Natural killer cell treated with Interleukin-12 subunit alpha and Interleukin-12 subunit beta and Interleukin-15 and Interleukin-18, amount 100 ng/mL, for 72 hours (primary cell): ENCODE results near the gene GSTA1. TPM values are rescaled to one million over a fixed set of nuclear protein-coding genes. Genes with fewer than 3 reads are reported as not detected.
"Not testable (repeated sequence)": the region's sequence is repeated elsewhere in the genome, so short reads cannot be mapped to it uniquely, and the experiment has no call there.

ENCODE experiments used
- ATAC-seq, 2 donors: fragments of 150-1000 bp; cut with Tn5 transposase in 1 of 2; sonication (Bioruptor Pico), chemical (Tn5 transposase) in 1 of 2; 2 replicates each; pipeline ENCODE4 v1.10.0; 2021
- DNase-seq: peaks from one replicate; pipeline ENCODE4 v3.0.0; 2022; ENCODE audit warnings: low spot score
- H3K27ac Mint-ChIP-seq, 2 donors: 1 replicate in 1 of 2; 2 replicates in 1 of 2; pipeline ENCODE4 v1.8.0; 2022; ENCODE audit warnings: mixed read lengths in 2 of 2, mild to moderate bottlenecking in 1 of 2, moderate library complexity in 1 of 2
- H3K27me3 Mint-ChIP-seq, 2 donors: 1 replicate in 1 of 2; 2 replicates in 1 of 2; pipeline ENCODE4 v1.8.0; 2022; ENCODE audit warnings: mixed read lengths in 2 of 2
- H3K36me3 Mint-ChIP-seq: one replicate; pipeline ENCODE4 v1.8.0; 2022; ENCODE audit warnings: mixed read lengths
- H3K4me1 Mint-ChIP-seq, 2 donors: 1 replicate in 1 of 2; 2 replicates in 1 of 2; pipeline ENCODE4 v1.8.0; 2022; ENCODE audit warnings: low read depth in 2 of 2, mixed read lengths in 2 of 2, mild to moderate bottlenecking in 1 of 2
- H3K4me3 Mint-ChIP-seq: one replicate; pipeline ENCODE4 v1.8.0; 2022; ENCODE audit warnings: mixed read lengths
- H3K9me3 Mint-ChIP-seq: 2 replicates; pipeline ENCODE4 v1.8.0; 2022; ENCODE audit warnings: mixed read lengths
- total RNA-seq, 2 donors: library from RNA; stranded (reverse); gene quantifications; one replicate each; pipeline ENCODE4 v1.2.3, GENCODE V29; 2022

GSTA1 gene
- total RNA-seq, 2 donors from 2014 or later, result not detected

GRCh38 chr6:52759085-52759484 lies 44.5 kb downstream of the GSTA1 start:
- Mint-ChIP-seq H3K36me3 (no peaks in the 10 kb centered on the region), H3K27me3 (peaks cover 11 to 14% of the 10 kb centered on the region in 2 donors), H3K9me3 (no peaks in the 10 kb centered on the region), H3K4me1 (no peaks in the 10 kb centered on the region), H3K27ac (no peak overlapping the region), H3K4me3 (no peak overlapping the region)
- no peak for ATAC-seq
- no peak for DNase-seq

DNA sequence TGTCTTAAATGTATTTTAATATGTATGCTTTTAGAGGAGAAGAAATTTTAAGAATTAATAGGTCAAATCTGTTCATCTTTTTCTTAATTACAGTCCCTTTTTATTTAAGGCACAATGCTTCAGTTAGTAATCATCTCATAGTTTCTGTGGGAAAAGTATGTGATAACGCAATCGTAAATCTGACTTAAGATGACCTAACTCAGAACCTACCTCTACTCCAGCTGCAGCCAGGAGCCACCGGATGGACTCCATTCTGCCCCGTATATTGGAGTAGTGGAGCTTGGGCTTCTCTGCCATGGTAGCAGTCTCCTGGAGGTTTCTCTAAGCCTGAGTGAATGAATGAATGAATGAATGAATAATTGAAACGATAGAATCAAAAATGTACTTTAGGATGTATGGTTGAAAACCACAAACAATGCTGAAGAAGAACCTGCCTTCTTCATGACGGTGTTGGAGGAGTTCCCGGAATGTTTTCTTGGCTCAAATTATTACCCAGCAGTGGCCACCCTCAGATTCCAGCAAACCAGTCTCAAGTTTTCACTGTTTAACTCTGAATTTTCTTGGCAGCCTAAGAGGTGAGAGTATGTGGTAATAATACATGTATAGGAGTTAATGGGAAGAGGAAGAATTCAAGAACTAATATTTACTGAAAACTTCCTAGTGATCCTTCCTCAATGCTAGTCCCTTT lies 45.8 kb downstream of the GSTA1 start:
- not testable (repeated sequence) for H3K4me3 Mint-ChIP-seq, H3K27ac Mint-ChIP-seq, H3K36me3 Mint-ChIP-seq, H3K9me3 Mint-ChIP-seq, DNase-seq, ATAC-seq, H3K4me1 Mint-ChIP-seq
- peaks cover 8 to 17% of the 10 kb centered on the region in 2 donors for H3K27me3 Mint-ChIP-seq

DNA sequence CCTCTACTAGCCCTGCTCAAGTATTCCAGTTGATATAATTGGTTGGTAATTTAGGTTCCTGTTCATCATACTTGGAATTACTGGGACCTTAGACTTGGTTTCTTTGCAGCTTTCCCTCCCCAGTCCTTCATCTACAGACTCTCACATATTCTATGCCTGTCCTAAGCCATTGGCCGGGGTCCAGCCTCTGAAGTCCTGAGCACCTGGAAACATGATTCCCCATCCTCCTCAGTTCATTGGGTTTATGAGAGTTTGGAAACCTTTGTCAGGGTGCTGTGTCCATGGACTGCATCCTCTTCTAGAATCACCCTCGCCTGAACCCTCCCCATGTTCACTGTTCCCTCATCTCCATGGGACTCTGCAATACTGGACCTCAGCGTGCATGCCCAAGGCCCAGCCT lies 49.2 kb downstream of the GSTA1 start:
- Mint-ChIP-seq H3K9me3 (peaks cover 3% of the 10 kb centered on the region), H3K27me3 (peaks cover 6 to 17% of the 10 kb centered on the region in 2 donors), H3K27ac (no peak overlapping the region), H3K4me3 (no peak overlapping the region), H3K4me1 (no peaks in the 10 kb centered on the region), H3K36me3 (no peaks in the 10 kb centered on the region)
- DNase-seq (no peak), ATAC-seq (no peak)

- H3K36me3 Mint-ChIP-seq, H3K4me3 Mint-ChIP-seq, ATAC-seq, H3K27ac Mint-ChIP-seq, DNase-seq, H3K9me3 Mint-ChIP-seq, H3K4me1 Mint-ChIP-seq: not testable (repeated sequence)
- H3K27me3 Mint-ChIP-seq, result peaks cover 6 to 17% of the 10 kb centered on the region in 2 donors
These were observed 50.5 kb downstream of the GSTA1 start for GRCh38 chr6:52753137-52753536.

- peaks cover 3% of the 10 kb centered on the region for H3K9me3 Mint-ChIP-seq
- no peaks in the 10 kb centered on the region for H3K36me3 Mint-ChIP-seq
- H3K4me1 Mint-ChIP-seq, result no peaks in the 10 kb centered on the region
- peaks cover 6 to 17% of the 10 kb centered on the region in 2 donors for H3K27me3 Mint-ChIP-seq
- no peak for DNase-seq
- no peak overlapping the region for H3K4me3 Mint-ChIP-seq
- H3K27ac Mint-ChIP-seq, result no peak overlapping the region
- no peak for ATAC-seq
These were observed 51.3 kb downstream of the GSTA1 start for GRCh38 chr6:52752310-52752709.

DNA sequence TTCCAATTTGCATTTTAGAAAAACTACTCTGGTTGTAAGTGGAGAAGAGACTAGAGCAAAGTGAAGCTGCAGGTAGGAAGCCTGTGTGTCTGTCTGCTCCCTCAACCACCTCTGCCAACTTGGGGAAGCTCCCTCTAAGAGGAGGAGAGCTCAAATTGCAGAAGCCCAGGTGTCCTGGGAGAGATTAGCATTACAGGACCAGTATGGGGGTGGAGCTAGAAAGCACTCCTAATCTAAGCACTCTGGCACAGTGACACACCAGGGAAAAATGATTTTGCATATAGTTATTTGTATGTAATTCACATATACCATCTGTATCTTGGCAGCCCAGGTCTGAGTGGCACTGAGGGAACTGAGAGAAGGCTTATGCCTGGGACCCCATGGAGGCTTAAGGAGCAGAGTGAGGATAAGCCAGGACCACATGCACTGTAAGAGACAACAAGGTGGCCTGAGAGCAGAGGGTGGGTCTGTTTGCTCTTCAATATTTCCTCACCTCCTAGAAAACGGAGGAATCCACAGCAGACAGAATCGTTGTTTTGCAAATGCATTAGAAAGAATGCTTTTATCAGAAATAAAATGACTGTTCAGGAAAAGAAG lies 54.0 kb downstream of the GSTA1 start:
- DNase-seq, result no peak
- Mint-ChIP-seq H3K9me3 (peaks cover 3% of the 10 kb centered on the region), H3K27me3 (peaks cover 6 to 22% of the 10 kb centered on the region in 2 donors), H3K4me3 (no peak overlapping the region), H3K27ac (no peak overlapping the region), H3K4me1 (no peaks in the 10 kb centered on the region), H3K36me3 (no peaks in the 10 kb centered on the region)
- no peak for ATAC-seq

DNA sequence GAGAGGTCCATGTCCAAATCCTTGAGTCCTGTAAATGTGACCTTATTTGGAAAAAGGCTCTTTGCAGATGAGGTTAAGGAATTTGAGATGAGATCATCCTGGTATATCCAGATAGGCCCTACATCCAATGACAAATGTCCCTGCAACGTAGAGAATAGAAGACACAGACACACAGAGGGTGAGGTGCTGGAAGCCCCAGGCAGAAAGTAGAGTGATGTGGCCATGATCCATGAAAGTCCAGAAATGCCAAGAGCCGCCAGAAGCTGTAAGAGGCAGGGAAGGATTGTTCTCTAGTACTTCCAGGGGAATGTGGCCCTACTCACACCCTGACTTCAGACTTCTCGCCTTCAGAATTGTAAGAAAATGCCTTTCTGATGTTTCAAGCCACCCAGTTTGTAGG lies 56.3 kb downstream of the GSTA1 start:
- not testable (repeated sequence) for H3K27ac Mint-ChIP-seq, H3K4me3 Mint-ChIP-seq, DNase-seq, H3K36me3 Mint-ChIP-seq, ATAC-seq, H3K9me3 Mint-ChIP-seq, H3K4me1 Mint-ChIP-seq
- peaks cover 22 to 28% of the 10 kb centered on the region in 2 donors for H3K27me3 Mint-ChIP-seq

DNA sequence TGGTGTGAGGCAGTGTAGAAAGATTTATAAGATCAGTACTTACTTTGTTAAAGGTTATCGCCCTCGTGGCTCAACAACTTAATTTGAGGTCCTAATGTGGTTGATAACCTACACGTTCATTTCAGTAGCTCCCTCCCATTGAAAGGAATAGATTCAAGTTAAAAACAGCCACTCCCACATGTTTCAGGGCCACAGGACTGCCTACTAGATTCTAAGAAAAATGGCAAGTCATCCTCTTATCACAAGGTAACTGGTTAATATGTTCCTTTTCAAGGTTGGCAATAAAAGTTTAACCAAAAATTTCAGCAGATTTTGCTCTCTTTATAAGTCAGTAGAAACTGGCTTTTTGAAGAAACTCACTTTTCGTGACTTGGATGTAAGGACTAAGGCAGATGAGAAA lies 57.4 kb downstream of the GSTA1 start:
- Mint-ChIP-seq H3K4me3 (no peak overlapping the region), H3K27ac (no peak overlapping the region), H3K36me3 (no peaks in the 10 kb centered on the region)

GRCh38 chr6:52745764-52746201 lies 57.8 kb downstream of the GSTA1 start:
- H3K27ac Mint-ChIP-seq, result no peak overlapping the region
- no peaks in the 10 kb centered on the region for H3K9me3 Mint-ChIP-seq
- DNase-seq, result no peak
- H3K4me1 Mint-ChIP-seq, result no peaks in the 10 kb centered on the region
- H3K27me3 Mint-ChIP-seq, result peaks cover 23% of the 10 kb centered on the region in 2 donors
- no peaks in the 10 kb centered on the region for H3K36me3 Mint-ChIP-seq
- no peak for ATAC-seq
- H3K4me3 Mint-ChIP-seq, result no peak overlapping the region

More for the DNA sequence above, 57.4 kb downstream of the GSTA1 start:
- Mint-ChIP-seq H3K27me3 (peaks cover 23 to 27% of the 10 kb centered on the region in 2 donors), H3K9me3 (no peaks in the 10 kb centered on the region), H3K4me1 (no peaks in the 10 kb centered on the region)
- ATAC-seq (no peak), DNase-seq (no peak)

- no peak for ATAC-seq
- Mint-ChIP-seq H3K27me3 (peaks cover 23 to 24% of the 10 kb centered on the region in 2 donors), H3K4me1 (no peaks in the 10 kb centered on the region), H3K36me3 (no peaks in the 10 kb centered on the region), H3K27ac (no peak overlapping the region), H3K4me3 (no peak overlapping the region), H3K9me3 (no peaks in the 10 kb centered on the region)
- no peak for DNase-seq
These were observed 61.7 kb downstream of the GSTA1 start for GRCh38 chr6:52741872-52742271.

Other genes with a start within 250 kb of the GSTA1 start
- 1 to 10 TPM; 2.5 to 9.0 TPM for gene TRAM2, start 226.8 kb downstream of the GSTA1 start, total RNA-seq
- 10 to 100 TPM in 1 of 2 donors, 1 to 10 TPM in 1; 9.4 to 12.0 TPM for gene TMEM14A, start 132.7 kb downstream of the GSTA1 start, total RNA-seq
- not detected for gene GSTA2, start 40.3 kb downstream of the GSTA1 start, total RNA-seq
- gene GSTA5, start 37.0 kb upstream of the GSTA1 start, total RNA-seq, result not detected
- not detected for gene GSTA3, start 105.9 kb upstream of the GSTA1 start, total RNA-seq
- gene GSTA4, start 191.5 kb upstream of the GSTA1 start, total RNA-seq, result 1 to 10 TPM in 1 of 2 donors, under 1 TPM in 1; 0.89 to 1.5 TPM